Measurements from ENCODE around the gene KLF6.

The KLF6 gene

GRCh38 chr10:3780021-3780770, 4.8 kb downstream of the KLF6 start:
- Histone ChIP-seq H3F3A (ENCODE audit: control insufficient read depth, insufficient read depth) (peaks cover 13% of the 10 kb centered on the region), H4K20me1 (ENCODE audit: control insufficient read depth, insufficient read depth, low read depth, low read length) (peaks cover 38% of the 10 kb centered on the region), H3K9me3 (ENCODE audit: control insufficient read depth, insufficient read depth, low read length) (no peaks in the 10 kb centered on the region), H3K9me2 (replicated peaks; ENCODE audit: control insufficient read depth, low read length) (no peaks in the 10 kb centered on the region), H3K79me2 (ENCODE audit: control insufficient read depth, low read length) (peaks cover 64% of the 10 kb centered on the region), H3K4me1 (ENCODE audit: control insufficient read depth, low read length) (peaks cover 21% of the 10 kb centered on the region), H3K27ac (ENCODE audit: low read depth, low read length) (no peak overlapping the region), H3K27me3 (ENCODE audit: control insufficient read depth, low read length) (no peaks in the 10 kb centered on the region), H3K36me3 (ENCODE audit: control insufficient read depth, low read length) (peaks cover 92% of the 10 kb centered on the region), H3K4me2 (ENCODE audit: low read length) (no peak overlapping the region), H3K4me3 (ENCODE audit: low read length) (no peak overlapping the region)
- TF ChIP-seq EZH2phosphoT487 (IDR thresholded peaks at IDR 0.05; ENCODE audit: borderline replicate concordance, low read length): no peak
- TF ChIP-seq, protein P1, sequence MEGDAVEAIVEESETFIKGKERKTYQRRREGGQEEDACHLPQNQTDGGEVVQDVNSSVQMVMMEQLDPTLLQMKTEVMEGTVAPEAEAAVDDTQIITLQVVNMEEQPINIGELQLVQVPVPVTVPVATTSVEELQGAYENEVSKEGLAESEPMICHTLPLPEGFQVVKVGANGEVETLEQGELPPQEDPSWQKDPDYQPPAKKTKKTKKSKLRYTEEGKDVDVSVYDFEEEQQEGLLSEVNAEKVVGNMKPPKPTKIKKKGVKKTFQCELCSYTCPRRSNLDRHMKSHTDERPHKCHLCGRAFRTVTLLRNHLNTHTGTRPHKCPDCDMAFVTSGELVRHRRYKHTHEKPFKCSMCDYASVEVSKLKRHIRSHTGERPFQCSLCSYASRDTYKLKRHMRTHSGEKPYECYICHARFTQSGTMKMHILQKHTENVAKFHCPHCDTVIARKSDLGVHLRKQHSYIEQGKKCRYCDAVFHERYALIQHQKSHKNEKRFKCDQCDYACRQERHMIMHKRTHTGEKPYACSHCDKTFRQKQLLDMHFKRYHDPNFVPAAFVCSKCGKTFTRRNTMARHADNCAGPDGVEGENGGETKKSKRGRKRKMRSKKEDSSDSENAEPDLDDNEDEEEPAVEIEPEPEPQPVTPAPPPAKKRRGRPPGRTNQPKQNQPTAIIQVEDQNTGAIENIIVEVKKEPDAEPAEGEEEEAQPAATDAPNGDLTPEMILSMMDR (IDR thresholded peaks at IDR 0.05; ENCODE audit: low read depth, low read length, poor library complexity, severe bottlenecking): no peak

DNA sequence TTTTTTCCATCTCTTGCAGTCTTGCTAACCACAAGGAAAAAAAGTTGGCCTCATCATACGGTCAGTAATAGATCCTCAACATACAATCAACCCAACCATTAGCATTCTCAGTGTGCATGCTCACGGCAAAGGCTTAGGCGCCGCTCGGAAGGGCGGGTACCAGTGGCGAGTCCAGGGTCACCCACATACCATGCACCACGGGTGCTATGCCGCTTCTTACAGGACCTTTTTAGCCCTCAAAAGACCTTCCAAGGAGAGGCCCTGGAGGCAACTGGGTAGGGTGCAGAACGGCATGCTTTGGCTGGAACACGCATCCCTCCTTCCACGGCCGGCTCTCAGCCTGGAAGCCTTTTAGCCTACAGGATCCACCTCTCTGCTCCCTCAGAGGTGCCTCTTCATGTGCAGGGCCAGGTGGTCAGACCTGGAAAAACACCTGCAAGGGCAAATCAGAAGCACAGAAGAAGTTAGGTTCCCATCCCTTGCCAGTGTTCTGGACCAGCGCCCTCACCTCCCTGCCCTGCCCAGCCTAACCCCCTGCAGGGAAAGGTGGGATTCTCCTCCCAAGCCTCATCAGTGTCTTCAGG, 5.8 kb downstream of the KLF6 start:
- Histone ChIP-seq H3F3A (ENCODE audit: control insufficient read depth, insufficient read depth) (peaks cover 13% of the 10 kb centered on the region), H3K4me2 (ENCODE audit: low read length) (no peak overlapping the region), H3K9me2 (replicated peaks; ENCODE audit: control insufficient read depth, low read length) (no peaks in the 10 kb centered on the region), H3K27me3 (ENCODE audit: control insufficient read depth, low read length) (no peaks in the 10 kb centered on the region), H4K20me1 (ENCODE audit: control insufficient read depth, insufficient read depth, low read depth, low read length) (peaks cover 38% of the 10 kb centered on the region), H3K4me3 (ENCODE audit: low read length) (no peak overlapping the region), H3K4me1 (ENCODE audit: control insufficient read depth, low read length) (peaks cover 21% of the 10 kb centered on the region), H3K36me3 (ENCODE audit: control insufficient read depth, low read length) (peaks cover 86% of the 10 kb centered on the region), H3K9me3 (ENCODE audit: control insufficient read depth, insufficient read depth, low read length) (no peaks in the 10 kb centered on the region), H3K79me2 (ENCODE audit: control insufficient read depth, low read length) (peaks cover 56% of the 10 kb centered on the region), H3K27ac (ENCODE audit: low read depth, low read length) (no peak overlapping the region)
- no peak for TF ChIP-seq EZH2phosphoT487 (IDR thresholded peaks at IDR 0.05; ENCODE audit: borderline replicate concordance, low read length)
- TF ChIP-seq, protein P1 (IDR thresholded peaks at IDR 0.05; ENCODE audit: low read depth, low read length, poor library complexity, severe bottlenecking): no peak

DNA sequence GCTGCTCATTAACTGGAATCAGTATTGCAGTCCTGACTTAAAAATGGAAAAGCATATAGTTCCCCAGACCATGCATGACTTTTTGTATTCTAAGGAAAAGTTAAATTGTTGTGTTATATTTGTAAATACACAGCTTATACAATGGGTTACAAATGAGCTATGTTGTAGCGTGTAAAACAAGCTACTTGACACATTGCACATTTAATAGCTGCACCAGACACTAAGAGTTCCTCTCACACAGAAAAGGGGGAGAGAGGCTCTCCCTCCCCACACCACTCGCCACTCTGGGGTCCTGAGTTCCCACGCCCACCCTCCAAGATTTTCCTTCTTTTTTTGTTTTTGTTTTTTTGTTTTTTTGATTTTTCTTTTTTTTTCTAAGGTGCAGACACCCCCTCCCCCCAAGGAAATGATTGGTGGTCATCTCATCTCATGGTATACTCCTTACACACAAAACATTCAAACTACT, 6.3 kb downstream of the KLF6 start:
- no peak for TF ChIP-seq EZH2phosphoT487 (IDR thresholded peaks at IDR 0.05; ENCODE audit: borderline replicate concordance, low read length)
- TF ChIP-seq, protein P1 (IDR thresholded peaks at IDR 0.05; ENCODE audit: low read depth, low read length, poor library complexity, severe bottlenecking): no peak
- H3K9me3 ChIP-seq (ENCODE audit: control insufficient read depth, insufficient read depth, low read length): no peaks in the 10 kb centered on the region
- no peak overlapping the region for H3K4me2 ChIP-seq (ENCODE audit: low read length)
- H3K79me2 ChIP-seq (ENCODE audit: control insufficient read depth, low read length): peaks cover 51% of the 10 kb centered on the region
- peaks cover 80% of the 10 kb centered on the region for H3K36me3 ChIP-seq (ENCODE audit: control insufficient read depth, low read length)
- no peak overlapping the region for H3K27ac ChIP-seq (ENCODE audit: low read depth, low read length)
- H3K27me3 ChIP-seq (ENCODE audit: control insufficient read depth, low read length): no peaks in the 10 kb centered on the region
- H3K9me2 ChIP-seq (replicated peaks; ENCODE audit: control insufficient read depth, low read length): no peaks in the 10 kb centered on the region
- peaks cover 36% of the 10 kb centered on the region for H4K20me1 ChIP-seq (ENCODE audit: control insufficient read depth, insufficient read depth, low read depth, low read length)
- H3K4me3 ChIP-seq (ENCODE audit: low read length): no peak overlapping the region
- peaks cover 13% of the 10 kb centered on the region for H3F3A ChIP-seq (ENCODE audit: control insufficient read depth, insufficient read depth)
- peaks cover 21% of the 10 kb centered on the region for H3K4me1 ChIP-seq (ENCODE audit: control insufficient read depth, low read length)

All from DOHH2 (cell line).